Measurements from ENCODE around the gene CACNA2D2. TPM values are rescaled to one million over a fixed set of nuclear protein-coding genes. Genes with fewer than 3 reads are reported as not detected.

CACNA2D2 gene
- total RNA-seq, 1 donor from 2014 or later, result 4.3 TPM

DNA sequence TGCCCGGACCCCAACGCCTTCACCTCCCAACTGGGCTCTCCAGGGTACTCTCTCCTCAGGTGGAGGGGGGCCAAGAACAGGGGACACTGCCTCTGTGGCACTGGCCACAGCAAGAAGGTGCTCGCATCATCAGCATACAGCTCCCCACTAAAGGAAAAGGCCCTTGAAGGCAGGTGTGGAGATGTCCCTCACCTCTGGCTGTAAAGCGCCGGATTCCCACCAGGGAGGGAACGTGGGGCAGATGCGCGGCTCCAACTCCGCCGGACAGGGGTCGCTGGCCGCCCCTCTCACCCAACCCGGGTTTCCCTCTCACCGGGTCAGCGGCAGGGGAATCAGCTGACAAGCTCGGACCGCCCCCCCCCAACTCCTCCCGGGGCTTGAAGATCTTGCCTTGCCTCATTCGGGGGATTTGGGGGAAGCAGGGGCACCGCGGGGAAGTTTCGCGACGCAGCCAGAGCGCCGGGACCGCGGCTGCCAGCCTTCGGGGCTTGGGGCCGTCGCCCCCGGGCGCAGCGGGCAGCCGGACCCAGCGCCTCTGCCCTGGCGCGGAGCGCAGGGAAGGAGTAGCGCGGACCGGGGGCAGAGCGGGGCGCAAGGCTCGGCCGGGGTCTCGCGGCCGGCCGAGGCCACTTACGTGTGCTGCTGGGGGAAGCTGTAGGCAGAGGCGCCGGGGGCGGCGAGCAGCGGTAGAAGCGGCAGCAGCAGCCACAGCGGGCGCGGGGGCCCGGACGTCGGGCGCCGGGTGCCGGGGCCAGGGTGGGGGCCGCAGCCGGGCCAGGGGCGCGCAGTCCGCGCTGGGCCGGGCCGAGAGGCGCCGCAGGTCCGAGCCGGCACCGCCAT lies 630 bp downstream of the CACNA2D2 start:
- peak overlapping the region; percentile 55 for H2AFZ ChIP-seq (replicated peaks)
- Mint-ChIP-seq H3K4me1 (peaks cover 18% of the 10 kb centered on the region), H3K4me3 (peak overlapping the region; percentile 83), H3K27me3 (ENCODE audit: insufficient read depth, low read depth) (peaks cover 13% of the 10 kb centered on the region), H3K27ac (no peak overlapping the region), H3K9me3 (no peaks in the 10 kb centered on the region), H3K36me3 (no peaks in the 10 kb centered on the region)
- peaks cover 38% of the 10 kb centered on the region for H3K27me3 ChIP-seq
- H3K9me3 ChIP-seq (ENCODE audit: low read depth), result no peaks in the 10 kb centered on the region
- H3K4me1 ChIP-seq, result peaks cover 15% of the 10 kb centered on the region
- peak overlapping the region; percentile 3 for H3K9ac ChIP-seq
- peaks cover 33% of the 10 kb centered on the region for H4K20me1 ChIP-seq (ENCODE audit: low read depth)
- H3K36me3 ChIP-seq, result no peaks in the 10 kb centered on the region
- peaks cover 9% of the 10 kb centered on the region for H3F3A ChIP-seq (ENCODE audit: low read depth)
- TF ChIP-seq, protein P1, sequence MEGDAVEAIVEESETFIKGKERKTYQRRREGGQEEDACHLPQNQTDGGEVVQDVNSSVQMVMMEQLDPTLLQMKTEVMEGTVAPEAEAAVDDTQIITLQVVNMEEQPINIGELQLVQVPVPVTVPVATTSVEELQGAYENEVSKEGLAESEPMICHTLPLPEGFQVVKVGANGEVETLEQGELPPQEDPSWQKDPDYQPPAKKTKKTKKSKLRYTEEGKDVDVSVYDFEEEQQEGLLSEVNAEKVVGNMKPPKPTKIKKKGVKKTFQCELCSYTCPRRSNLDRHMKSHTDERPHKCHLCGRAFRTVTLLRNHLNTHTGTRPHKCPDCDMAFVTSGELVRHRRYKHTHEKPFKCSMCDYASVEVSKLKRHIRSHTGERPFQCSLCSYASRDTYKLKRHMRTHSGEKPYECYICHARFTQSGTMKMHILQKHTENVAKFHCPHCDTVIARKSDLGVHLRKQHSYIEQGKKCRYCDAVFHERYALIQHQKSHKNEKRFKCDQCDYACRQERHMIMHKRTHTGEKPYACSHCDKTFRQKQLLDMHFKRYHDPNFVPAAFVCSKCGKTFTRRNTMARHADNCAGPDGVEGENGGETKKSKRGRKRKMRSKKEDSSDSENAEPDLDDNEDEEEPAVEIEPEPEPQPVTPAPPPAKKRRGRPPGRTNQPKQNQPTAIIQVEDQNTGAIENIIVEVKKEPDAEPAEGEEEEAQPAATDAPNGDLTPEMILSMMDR (IDR thresholded peaks at IDR 0.05), result peak; percentile 49
- no peak for TF ChIP-seq EZH2phosphoT487 (IDR thresholded peaks at IDR 0.05)
- TF ChIP-seq EZH2 (IDR thresholded peaks at IDR 0.05), result no peak
- peak; percentile 79 for DNase-seq (ENCODE audit: low spot score)
- no peak overlapping the region for H3K27ac ChIP-seq
- H3K4me3 ChIP-seq, result peak overlapping the region; percentile 84
- peak overlapping the region; percentile 94 for H3K4me2 ChIP-seq
- H3K79me2 ChIP-seq (ENCODE audit: low read depth), result no peaks in the 10 kb centered on the region

DNA sequence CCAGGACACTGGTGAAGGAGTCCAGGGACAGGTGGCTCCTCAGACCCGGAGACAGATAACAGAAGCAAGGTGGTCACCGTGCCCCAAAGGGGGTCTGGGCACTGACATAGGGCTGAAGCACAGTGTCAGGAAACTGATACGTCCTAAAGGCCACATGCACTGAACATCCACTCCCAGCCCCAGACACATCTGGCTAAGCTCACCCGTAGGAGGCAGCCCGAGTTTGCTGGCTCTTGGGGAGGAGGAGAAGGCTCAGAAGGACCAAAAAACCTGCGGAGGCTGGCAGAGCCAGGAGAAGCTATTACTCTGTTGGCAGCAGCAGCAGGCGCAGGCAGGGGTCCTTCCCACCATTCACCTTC lies 1.2 kb downstream of the CACNA2D2 start:
- H3K4me1 Mint-ChIP-seq, result peaks cover 23% of the 10 kb centered on the region
- no peaks in the 10 kb centered on the region for H3K36me3 Mint-ChIP-seq
- Histone ChIP-seq H3F3A (ENCODE audit: low read depth) (peaks cover 9% of the 10 kb centered on the region), H3K27me3 (peaks cover 38% of the 10 kb centered on the region), H3K27ac (no peak overlapping the region), H2AFZ (replicated peaks) (no peak overlapping the region), H3K9ac (peak overlapping the region; percentile 3), H3K79me2 (ENCODE audit: low read depth) (no peaks in the 10 kb centered on the region), H4K20me1 (ENCODE audit: low read depth) (peaks cover 34% of the 10 kb centered on the region), H3K4me1 (peaks cover 15% of the 10 kb centered on the region), H3K4me2 (peak overlapping the region; percentile 94), H3K9me3 (ENCODE audit: low read depth) (no peaks in the 10 kb centered on the region), H3K4me3 (peak overlapping the region; percentile 84), H3K36me3 (no peaks in the 10 kb centered on the region)
- H3K9me3 Mint-ChIP-seq, result no peaks in the 10 kb centered on the region
- no peak overlapping the region for H3K27ac Mint-ChIP-seq
- TF ChIP-seq, protein P1 (IDR thresholded peaks at IDR 0.05), result no peak
- no peak for TF ChIP-seq EZH2phosphoT487 (IDR thresholded peaks at IDR 0.05)
- TF ChIP-seq EZH2 (IDR thresholded peaks at IDR 0.05), result no peak
- peak overlapping the region; percentile 83 for H3K4me3 Mint-ChIP-seq
- peak; percentile 24 for DNase-seq (ENCODE audit: low spot score)
- H3K27me3 Mint-ChIP-seq (ENCODE audit: insufficient read depth, low read depth), result peaks cover 13% of the 10 kb centered on the region

DNA sequence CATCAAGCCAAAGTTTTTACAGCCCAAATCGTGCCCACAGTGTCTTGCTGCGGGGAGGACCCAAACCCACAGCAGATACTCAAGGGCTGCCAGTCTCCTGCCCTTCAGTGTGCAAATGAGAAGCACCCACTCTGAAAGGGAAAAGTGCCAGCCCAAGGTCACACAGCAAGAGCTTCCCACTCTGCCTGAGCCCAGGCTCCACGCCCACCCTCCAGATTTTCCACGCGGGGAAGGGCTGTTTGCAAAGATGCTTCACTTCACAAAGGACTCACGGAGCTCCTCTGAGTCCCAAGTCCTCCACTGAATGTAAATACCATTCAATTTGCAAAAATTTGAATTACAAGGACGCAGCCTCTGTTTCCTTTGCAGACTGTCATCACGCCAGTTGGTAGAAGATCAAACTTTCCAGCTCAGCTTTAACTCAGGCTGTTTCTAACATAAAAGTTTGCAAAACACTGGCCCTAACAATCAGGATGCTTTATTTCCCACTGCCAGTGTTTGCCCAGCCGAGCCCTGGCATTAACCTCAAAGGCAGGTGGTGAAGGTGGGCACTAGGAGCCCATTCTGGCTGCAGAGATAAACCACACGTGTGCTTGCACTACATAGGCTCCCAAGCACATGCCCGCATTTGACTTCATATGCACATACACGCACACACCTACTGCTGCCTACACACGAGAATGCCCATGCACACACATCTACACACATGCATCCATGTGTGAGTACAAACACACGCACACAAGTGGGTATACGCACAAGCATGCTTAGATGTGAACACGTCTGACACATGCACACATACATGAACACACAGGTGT lies 7.6 kb downstream of the CACNA2D2 start:
- H3K36me3 ChIP-seq, result no peaks in the 10 kb centered on the region
- H3K4me2 ChIP-seq, result no peak overlapping the region
- H4K20me1 ChIP-seq (ENCODE audit: low read depth), result peaks cover 35% of the 10 kb centered on the region
- H3K9ac ChIP-seq, result no peak overlapping the region
- Mint-ChIP-seq H3K4me1 (peaks cover 24% of the 10 kb centered on the region), H3K27me3 (ENCODE audit: insufficient read depth, low read depth) (peaks cover 4% of the 10 kb centered on the region), H3K9me3 (no peaks in the 10 kb centered on the region), H3K36me3 (no peaks in the 10 kb centered on the region), H3K4me3 (no peak overlapping the region), H3K27ac (no peak overlapping the region)
- no peak for TF ChIP-seq EZH2phosphoT487 (IDR thresholded peaks at IDR 0.05)
- no peak for TF ChIP-seq EZH2 (IDR thresholded peaks at IDR 0.05)
- TF ChIP-seq, protein P1 (IDR thresholded peaks at IDR 0.05), result no peak
- no peak overlapping the region for H3K4me3 ChIP-seq
- H3K4me1 ChIP-seq, result peaks cover 1% of the 10 kb centered on the region
- H3K27ac ChIP-seq, result no peak overlapping the region
- no peak for DNase-seq (ENCODE audit: low spot score)
- no peaks in the 10 kb centered on the region for H3K79me2 ChIP-seq (ENCODE audit: low read depth)
- H2AFZ ChIP-seq (replicated peaks), result no peak overlapping the region
- H3F3A ChIP-seq (ENCODE audit: low read depth), result no peaks in the 10 kb centered on the region
- peaks cover 1% of the 10 kb centered on the region for H3K27me3 ChIP-seq
- H3K9me3 ChIP-seq (ENCODE audit: low read depth), result no peaks in the 10 kb centered on the region

Measured in neural progenitor cell (in vitro differentiated cells).